ENCODE data around the gene ZDHHC7. TPM values are rescaled to one million over a fixed set of nuclear protein-coding genes. Genes with fewer than 3 reads are reported as not detected.

The ZDHHC7 gene
- total RNA-seq, 4 donors from 2014 or later, result 45.6 to 68.8 (median 54.3) TPM

- no peaks in the 10 kb centered on the region for H3K9me3 ChIP-seq
- WGBS, result 93% methylated on average over 8 of the region's 11 CpGs
- H3K4me1 ChIP-seq, result peaks cover 56 to 94% (median 91%) of the 10 kb centered on the region in 4 donors
- H3K4me3 ChIP-seq, result no peak overlapping the region
- peak overlapping the region; percentile 76 to 90 (median 82) for H3K27ac ChIP-seq (replicated peaks in 1 of 4)
- peaks cover 5 to 40% (median 18%) of the 10 kb centered on the region in 4 donors for H3K36me3 ChIP-seq
- H3K27me3 ChIP-seq, result no peaks in the 10 kb centered on the region
- DNase-seq (ENCODE audit: extremely low spot score), result no peak
- intact Hi-C loops (cut with DNase I), result no loop called here
- no peak for TF ChIP-seq POLR2A (IDR thresholded peaks at IDR 0.05; ENCODE audit: low read depth)
- TF ChIP-seq POLR2AphosphoS5 (IDR thresholded peaks at IDR 0.05), result no peak
- no peak for TF ChIP-seq CTCF (IDR thresholded peaks at IDR 0.05)
- TF ChIP-seq EP300 (IDR thresholded peaks at IDR 0.05), result no peak
Measured at GRCh38 chr16:84996365-84996764, 15.0 kb downstream of the ZDHHC7 start.

- Histone ChIP-seq H3K27ac (replicated peaks in 1 of 4) (peak overlapping the region; percentile 76 to 90 (median 82)), H3K4me1 (peaks cover 49 to 88% (median 87%) of the 10 kb centered on the region in 4 donors), H3K9me3 (no peaks in the 10 kb centered on the region), H3K4me3 (no peak overlapping the region), H3K27me3 (no peaks in the 10 kb centered on the region), H3K36me3 (peaks cover 5 to 46% (median 25%) of the 10 kb centered on the region in 4 donors)
- intact Hi-C loops (cut with DNase I), result no loop called here
- 84% methylated on average over 8 of the region's 8 CpGs for WGBS
- no peak for DNase-seq (ENCODE audit: extremely low spot score)
- TF ChIP-seq EP300 (IDR thresholded peaks at IDR 0.05) (no peak), POLR2A (IDR thresholded peaks at IDR 0.05; ENCODE audit: low read depth) (no peak), POLR2AphosphoS5 (IDR thresholded peaks at IDR 0.05) (no peak), CTCF (IDR thresholded peaks at IDR 0.05) (no peak)
Measured at GRCh38 chr16:84995663-84996062, 15.7 kb downstream of the ZDHHC7 start.

- H3K27me3 ChIP-seq, result no peaks in the 10 kb centered on the region
- no peak overlapping the region for H3K4me3 ChIP-seq
- DNase-seq (ENCODE audit: extremely low spot score), result no peak
- no peaks in the 10 kb centered on the region for H3K9me3 ChIP-seq
- H3K36me3 ChIP-seq, result peaks cover 22 to 63% (median 42%) of the 10 kb centered on the region in 4 donors
- peaks cover 33 to 71% (median 69%) of the 10 kb centered on the region in 4 donors for H3K4me1 ChIP-seq
- intact Hi-C loops (cut with DNase I), result no loop called here
- TF ChIP-seq CTCF (IDR thresholded peaks at IDR 0.05) (no peak), POLR2AphosphoS5 (IDR thresholded peaks at IDR 0.05) (no peak), POLR2A (IDR thresholded peaks at IDR 0.05; ENCODE audit: low read depth) (no peak), EP300 (IDR thresholded peaks at IDR 0.05) (no peak)
- H3K27ac ChIP-seq (replicated peaks in 1 of 4), result peak overlapping the region; percentile 76 to 90 (median 82)
- WGBS, result 95% methylated on average over 6 of the region's 8 CpGs
Measured at GRCh38 chr16:84993926-84994325, 17.4 kb downstream of the ZDHHC7 start.

- intact Hi-C loops (cut with DNase I), result no loop called here
- no peaks in the 10 kb centered on the region for H3K27me3 ChIP-seq
- H3K36me3 ChIP-seq, result peaks cover 34 to 75% (median 54%) of the 10 kb centered on the region in 4 donors
- H3K4me1 ChIP-seq, result peaks cover 27 to 59% (median 58%) of the 10 kb centered on the region in 4 donors
- no peaks in the 10 kb centered on the region for H3K9me3 ChIP-seq
- H3K4me3 ChIP-seq, result no peak overlapping the region
- TF ChIP-seq POLR2AphosphoS5 (IDR thresholded peaks at IDR 0.05) (no peak), POLR2A (IDR thresholded peaks at IDR 0.05; ENCODE audit: low read depth) (no peak), CTCF (IDR thresholded peaks at IDR 0.05) (no peak), EP300 (IDR thresholded peaks at IDR 0.05) (no peak)
- peak overlapping the region; percentile 76 to 90 (median 82) for H3K27ac ChIP-seq (replicated peaks in 1 of 4)
- no peak for DNase-seq (ENCODE audit: extremely low spot score)
- 72% methylated on average over 3 of the region's 3 CpGs for WGBS
Measured at GRCh38 chr16:84992717-84993075, 18.6 kb downstream of the ZDHHC7 start.

GRCh38 chr16:84990782-84991181 lies 20.6 kb downstream of the ZDHHC7 start:
- peaks cover 39 to 94% (median 72%) of the 10 kb centered on the region in 4 donors for H3K36me3 ChIP-seq
- WGBS, result 95% methylated on average over 9 of the region's 9 CpGs

More at GRCh38 chr16:84990782-84991181, 20.6 kb downstream of the ZDHHC7 start:
- intact Hi-C loops (cut with DNase I), result no loop called here
- no peaks in the 10 kb centered on the region for H3K9me3 ChIP-seq
- no peak overlapping the region for H3K27ac ChIP-seq (replicated peaks in 1 of 4)
- TF ChIP-seq POLR2A (IDR thresholded peaks at IDR 0.05; ENCODE audit: low read depth), result no peak
- no peak for TF ChIP-seq EP300 (IDR thresholded peaks at IDR 0.05)
- TF ChIP-seq CTCF (IDR thresholded peaks at IDR 0.05), result no peak
- TF ChIP-seq POLR2AphosphoS5 (IDR thresholded peaks at IDR 0.05), result no peak
- no peak for DNase-seq (ENCODE audit: extremely low spot score)
- H3K4me3 ChIP-seq, result no peak overlapping the region
- H3K4me1 ChIP-seq, result peaks cover 31 to 61% (median 53%) of the 10 kb centered on the region in 4 donors
- no peaks in the 10 kb centered on the region for H3K27me3 ChIP-seq
